ENCODE data around the gene EHD1.
"Not testable (repeated sequence)": the region's sequence is repeated elsewhere in the genome, so short reads cannot be mapped to it uniquely, and the experiment has no call there.

The EHD1 gene

DNA sequence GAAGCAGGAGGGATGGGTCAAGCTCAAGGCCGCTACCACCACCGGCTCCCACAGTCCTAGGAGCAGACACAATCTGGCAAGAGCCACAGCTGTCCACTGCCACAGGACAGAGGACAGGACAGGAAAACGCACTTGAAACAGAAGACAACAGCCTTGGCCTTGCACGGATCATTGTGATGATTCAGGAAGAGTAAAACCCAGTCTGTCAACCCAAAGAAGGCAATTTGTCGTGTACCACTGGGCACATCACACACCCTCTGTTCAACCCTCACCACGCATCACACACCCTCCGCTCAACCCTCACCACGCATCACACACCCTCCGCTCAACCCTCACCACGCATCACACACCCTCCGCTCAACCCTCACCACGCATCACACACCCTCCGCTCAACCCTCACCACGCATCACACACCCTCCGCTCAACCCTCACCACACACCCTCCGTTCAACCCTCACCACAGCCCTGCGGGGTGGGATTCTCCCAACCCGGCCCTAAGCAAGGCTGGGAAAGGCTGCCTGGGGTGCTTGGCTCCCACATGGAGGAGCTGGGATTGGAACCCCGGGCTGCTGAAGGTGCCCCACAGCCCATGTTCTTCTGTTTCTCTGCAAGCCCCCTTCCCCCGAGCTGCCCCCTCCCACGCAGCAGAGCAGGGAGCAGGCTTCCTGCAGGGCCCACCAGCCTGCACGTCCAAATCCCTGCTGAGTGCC lies 22.7 kb downstream of the EHD1 start:
- FAIRE-seq, result no peak

DNA sequence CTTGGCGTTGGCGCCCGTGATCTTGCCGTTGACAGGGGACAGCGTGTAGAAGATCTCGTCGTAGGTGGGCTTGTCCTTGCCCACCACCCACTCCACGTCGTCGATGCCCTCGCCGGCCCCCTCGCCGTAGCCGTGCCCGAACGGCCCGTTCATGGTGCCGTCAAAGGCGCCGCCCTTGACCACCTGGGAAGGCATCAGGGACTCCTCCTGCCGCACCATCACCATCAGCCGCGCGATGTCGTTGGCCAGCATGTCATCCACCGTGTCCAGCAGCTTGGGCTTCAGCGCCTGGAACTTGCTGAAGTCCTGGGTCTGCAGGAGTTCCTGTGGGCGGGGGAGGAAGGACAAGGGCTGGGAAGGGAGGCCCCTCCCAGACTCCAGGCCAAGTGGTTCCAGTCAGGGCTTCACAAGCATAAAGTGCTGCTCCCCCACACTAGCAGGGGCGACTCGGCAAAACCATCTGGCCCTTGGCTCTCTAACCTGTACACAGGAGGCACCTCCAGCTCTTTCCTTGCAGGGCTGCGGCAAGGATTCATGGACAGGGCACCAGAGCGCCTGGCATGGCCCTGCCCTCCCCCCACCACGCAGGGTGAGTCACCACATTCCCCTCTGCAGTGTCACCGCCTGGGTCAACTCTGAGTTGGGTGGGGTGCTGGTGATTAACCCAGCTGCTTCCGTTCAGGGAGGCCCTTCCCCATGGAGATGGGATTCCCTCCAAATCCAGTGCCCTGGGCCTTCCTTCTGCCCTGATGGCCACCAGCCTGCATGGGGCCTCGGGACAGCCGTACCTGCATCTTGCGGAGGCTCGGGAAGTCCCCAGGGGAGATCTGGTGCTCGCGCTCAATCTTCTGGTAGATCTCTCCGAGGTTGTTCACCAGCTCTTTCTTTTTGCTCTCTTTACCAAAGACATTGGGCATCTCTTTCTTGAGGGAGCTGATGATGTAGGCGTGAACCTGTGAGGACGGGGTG lies 23.6 kb downstream of the EHD1 start:
- FAIRE-seq, result no peak

DNA sequence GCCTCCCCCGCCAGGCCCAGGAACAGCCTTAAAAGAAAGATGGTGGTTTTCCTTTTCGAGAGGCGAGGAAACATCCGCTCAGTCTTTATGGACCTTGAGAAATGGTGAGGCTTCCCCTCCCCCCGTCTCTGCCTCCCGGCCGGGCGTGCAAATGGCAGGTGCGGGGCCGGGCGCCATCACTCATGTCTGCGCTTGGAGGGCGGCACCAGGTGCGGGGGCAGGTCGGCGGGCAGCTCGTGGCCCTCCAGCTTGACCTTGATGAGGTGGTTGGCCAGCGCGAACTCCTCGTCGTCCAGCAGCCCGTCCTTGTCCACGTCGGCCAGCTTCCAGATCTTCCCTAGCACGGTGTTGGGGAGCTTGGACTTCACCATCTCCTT lies 24.3 kb downstream of the EHD1 start:
- no peak for FAIRE-seq

DNA sequence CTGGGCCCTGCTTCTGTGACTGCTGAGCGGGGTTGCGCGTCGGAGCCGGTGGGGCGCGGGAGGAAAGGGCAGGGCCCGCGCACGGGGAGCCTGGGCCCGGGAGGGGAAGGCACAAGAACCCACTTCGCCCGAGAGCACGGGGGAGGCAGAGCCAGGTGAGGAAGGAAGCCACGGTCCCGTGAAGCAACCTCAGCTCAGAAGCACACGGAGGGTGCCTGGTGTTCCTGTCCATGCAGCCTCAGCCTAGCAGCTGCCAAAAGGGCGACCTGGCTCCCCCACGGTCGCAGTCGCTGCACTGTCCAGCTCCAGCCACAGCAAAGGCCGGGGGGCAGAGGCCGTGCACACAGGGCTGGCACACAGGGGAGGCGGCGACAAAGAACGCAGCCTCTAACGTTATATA lies 24.7 kb downstream of the EHD1 start:
- no peak for FAIRE-seq

DNA sequence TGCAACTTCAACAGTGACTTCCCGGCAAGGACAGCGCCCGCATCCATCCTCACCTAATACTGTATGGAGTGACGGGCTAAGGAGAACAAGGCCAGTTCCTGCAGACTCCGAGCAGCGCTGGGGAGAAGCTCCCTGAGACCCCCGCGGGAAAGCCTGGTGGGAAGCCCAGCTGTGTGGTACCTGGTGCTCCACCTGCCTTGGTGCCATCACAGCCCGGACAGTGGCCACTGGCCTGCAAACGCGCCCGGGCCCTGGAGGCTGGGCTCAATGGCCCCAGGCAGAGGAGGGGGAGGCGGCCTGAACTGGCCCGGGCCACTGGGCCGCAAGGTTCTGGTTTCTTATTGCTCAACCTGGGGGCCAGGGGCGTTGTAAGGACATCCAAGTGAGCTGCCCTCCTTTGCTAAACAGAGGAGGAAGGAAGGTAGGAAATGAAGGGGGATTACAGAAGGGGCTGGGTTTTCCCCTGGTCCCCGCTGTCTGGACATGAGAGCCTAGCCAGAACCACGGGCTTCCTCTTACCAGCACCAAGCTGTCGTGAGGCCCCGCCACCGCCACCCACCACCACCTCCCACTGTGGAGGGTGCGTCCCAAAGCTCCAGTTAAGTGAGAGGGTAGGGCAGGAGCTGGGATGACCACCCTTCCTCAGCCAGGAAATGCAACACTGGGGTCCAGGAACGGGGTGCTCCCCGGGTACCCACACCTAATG lies 25.5 kb downstream of the EHD1 start:
- no peak for FAIRE-seq

DNA sequence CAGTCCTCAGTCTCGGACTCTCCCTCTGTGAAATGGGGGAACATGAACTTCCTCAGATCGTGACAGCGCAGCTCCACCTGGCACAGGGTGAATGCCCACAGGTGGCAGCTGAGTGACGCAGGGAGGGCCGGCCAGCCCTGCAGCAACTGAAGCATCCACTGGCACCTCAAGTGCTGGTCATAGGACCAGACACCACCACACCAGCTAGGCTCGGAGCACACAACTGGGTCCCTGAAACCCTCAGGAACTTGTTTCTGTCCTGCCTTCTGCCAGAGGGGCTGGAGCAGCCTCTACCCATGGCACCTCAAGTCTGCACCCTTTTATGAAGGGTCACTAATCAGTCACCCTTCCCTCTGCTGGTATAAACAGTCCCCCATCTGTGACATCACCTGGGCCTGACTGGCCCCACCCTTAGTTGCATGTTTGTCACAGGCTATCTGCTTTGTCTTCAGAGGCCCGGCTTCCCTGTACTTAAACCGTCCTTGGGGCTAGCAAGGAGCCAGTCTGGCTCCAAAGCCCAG lies 26.5 kb downstream of the EHD1 start:
- no peak for FAIRE-seq

DNA sequence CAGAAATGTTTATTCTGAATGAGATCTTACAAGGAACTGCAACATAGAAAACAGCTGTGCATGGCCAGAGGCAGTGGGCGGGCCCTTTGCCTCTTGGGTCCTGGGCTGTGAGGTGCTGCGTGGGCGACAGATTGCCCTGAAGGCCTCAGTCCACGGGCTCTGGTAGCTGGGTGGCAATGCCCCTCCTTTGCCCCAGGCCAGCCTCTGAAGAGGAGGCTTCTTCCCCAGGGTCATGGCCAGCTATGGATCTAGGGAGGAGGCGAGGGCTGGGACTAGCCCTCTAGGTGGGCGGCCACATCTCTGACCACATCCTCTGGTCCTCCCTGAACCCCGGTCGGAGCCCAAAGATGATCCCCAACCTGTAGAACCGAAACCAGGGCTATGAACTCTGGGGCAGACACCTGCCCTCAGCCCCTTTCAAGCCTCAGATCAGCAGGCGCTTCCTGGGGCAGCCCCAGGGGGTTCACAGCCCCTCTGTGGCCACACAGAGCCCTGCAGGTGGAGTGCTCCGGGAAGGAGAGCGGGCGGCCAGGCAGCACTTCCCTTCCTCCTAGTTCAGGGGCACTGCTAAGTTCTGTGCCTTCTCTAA lies 27.3 kb downstream of the EHD1 start:
- no peak for FAIRE-seq

DNA sequence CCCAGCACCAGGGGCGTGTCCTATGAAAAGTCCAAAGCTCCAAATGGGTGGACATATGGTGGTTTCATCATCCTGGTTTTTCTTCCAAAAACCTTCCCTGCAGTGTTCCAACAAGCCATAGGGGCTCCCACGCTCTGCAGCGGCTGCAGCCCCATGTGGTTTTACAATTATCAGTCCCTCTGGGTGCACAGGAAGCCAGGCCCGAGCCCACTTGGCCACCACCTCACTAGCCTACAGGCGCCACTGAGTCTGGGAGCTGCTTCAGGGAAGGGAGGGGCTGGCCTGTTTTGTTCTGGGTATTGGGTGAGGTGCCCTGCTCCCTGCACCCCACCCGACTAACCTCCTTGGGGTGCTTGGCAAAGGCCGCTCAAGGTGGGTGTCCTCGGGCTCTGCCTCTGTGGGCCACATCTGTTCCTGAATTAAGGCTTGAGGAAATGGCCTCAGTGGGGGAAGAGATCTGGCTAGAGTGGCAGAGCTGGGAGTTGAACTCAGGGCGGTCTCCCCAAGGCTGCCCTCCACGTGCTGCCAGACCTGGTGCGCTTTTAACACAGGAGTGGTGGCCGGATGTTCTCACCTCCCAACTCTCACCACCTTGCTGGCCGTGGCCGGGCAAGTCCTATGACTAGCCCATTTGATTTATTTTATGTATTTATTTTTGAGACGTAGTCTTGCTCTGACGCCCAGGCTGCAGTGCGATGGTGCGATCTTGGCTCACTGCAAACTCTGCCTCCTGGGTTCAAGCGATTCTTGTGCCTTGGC lies 28.6 kb downstream of the EHD1 start:
- FAIRE-seq, result no peak

DNA sequence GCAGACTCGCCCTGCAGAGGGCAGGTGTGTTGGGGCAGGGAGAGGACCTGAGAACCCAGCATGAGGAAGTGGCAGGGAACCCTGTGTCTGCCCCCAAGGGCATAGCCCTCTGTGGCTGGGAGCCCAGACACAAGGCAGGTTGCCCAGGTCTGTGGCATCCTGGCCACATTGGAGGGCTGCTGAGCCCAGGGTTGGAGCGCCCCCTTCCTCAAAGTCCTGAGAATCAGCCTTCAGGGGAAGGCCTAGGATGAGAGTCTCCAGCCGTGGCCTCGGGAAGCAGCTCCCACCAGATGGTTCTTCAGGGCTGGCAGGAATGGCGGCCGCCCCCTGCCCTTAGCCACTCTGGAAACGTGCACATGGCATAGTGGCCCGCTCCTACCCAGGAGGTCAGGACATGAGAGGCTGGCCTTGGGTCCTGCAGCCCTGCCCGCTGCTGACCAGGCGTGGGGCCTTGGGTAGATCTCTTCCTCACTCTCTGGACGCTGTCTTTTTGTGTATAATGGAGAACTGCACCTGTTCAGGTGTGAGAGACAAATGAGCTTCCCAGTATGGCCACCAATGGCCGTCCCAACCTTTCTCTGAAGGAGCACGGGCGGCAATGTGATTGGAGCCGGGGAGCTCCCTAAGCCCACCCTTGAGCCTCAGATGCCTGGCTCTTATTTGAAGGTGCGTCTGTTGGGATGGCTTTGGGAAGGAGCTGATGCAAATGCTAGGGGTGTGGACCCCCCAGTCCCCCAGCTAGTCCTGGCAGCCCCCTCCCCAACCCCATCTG lies 29.4 kb downstream of the EHD1 start:
- FAIRE-seq, result no peak

DNA sequence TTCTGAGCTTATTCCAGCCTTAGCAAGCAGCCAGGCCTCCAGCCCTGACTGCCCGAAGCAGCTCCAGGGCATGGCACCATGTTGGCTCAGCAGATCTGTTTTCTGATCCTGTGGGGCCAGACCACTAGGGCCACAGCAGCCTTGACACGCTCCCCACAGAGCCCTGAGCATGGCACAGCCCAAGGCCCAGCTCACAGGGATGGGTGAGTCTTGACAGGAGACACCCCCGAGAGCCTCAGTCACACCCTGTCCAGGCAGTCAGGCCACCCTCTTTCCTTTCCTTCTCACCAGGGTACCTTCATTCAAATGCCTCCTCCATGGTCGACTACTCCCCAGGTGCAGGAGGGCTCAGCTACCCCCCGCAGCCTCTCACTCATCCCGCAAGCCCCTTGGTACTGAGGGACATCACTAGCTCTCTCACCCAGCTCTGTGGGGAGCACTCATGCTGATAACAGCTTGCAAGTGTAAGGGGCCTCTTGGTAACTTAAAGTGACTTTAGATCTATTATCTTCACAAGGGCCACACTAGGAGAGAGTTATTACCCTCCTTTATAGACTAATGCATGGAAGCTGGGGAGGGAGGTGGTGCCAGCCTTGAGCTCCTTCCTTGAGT lies 30.1 kb downstream of the EHD1 start:
- no peak for FAIRE-seq

DNA sequence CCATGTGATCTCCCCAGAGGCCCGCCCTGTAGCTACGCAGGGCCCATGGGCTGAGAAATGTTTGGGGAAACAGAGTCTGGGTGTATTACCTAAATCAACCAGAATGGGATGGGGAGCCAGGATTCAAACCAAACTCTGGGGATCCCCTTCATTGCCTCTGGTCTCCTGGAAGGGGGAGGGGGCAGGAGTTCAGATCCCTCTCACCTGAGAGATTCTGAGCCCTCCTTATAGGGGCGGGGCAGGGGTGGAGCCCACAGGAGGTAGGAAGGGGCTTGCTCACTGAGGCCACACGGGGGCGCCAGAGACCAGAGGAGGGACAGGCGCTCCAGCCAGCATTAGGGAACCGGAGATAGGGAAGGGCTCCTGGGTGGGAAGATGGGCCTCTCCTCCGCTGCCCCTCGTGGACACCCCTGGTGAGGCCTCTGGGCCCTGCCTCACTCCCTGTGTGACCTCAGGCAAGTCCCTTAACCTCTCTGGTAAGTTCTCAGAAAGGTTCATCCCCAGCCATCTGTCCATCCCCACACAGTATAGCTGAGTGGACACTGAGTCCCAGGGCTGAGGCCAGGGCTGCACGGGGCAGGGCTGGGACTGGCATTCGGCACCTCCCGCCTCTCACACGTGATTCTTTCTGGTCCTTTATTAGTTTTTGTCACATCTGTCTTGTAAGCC lies 31.3 kb downstream of the EHD1 start:
- no peak for FAIRE-seq

DNA sequence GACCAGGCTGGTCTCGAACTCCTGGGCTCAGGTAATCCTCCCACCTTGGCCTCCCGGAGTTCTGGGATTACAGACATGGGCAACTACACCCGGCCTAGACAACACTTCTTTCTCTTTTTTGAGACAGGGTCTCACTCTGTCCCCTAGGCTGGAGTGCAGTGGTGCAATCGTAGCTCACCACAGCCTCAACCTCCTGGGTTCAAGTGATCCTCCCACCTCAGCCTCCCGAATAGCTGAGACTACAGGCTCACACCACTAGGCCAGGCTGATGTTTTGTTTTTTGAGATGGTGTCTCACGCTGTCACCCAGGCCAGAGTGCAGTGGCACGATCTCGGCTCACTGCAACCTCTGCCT lies 32.7 kb downstream of the EHD1 start:
- FAIRE-seq, result not testable (repeated sequence)

DNA sequence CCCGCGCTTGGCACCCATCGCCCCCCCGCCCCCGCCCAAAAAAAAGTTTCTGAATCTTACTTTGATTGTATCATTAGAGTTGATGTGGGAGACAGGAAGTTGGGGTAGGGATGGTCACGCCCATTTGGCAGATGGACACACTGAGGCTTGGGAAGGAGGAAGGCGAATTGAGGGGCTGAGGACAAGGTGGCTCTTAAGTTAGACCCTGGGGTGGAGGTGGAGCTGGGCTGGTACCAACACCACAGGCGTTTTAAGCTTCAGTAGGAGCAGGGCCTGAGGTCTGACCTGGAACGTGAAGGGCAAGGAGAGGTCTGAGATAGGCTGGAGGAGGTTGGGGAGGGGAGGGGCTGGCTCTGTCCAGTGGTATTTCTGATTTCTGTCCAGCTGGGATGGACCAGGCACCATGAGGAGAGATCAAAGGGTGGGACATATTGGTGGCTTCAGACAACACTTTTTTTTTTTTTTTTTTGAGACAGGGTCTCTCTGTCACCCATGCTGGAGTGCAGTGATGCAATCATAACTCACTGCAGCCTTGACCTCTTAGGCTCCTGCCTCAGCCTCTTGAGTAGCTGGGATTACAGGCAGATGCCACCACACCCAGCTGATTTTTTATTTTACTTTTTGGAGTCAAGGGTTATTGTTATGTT lies 33.2 kb downstream of the EHD1 start:
- FAIRE-seq, result no peak

DNA sequence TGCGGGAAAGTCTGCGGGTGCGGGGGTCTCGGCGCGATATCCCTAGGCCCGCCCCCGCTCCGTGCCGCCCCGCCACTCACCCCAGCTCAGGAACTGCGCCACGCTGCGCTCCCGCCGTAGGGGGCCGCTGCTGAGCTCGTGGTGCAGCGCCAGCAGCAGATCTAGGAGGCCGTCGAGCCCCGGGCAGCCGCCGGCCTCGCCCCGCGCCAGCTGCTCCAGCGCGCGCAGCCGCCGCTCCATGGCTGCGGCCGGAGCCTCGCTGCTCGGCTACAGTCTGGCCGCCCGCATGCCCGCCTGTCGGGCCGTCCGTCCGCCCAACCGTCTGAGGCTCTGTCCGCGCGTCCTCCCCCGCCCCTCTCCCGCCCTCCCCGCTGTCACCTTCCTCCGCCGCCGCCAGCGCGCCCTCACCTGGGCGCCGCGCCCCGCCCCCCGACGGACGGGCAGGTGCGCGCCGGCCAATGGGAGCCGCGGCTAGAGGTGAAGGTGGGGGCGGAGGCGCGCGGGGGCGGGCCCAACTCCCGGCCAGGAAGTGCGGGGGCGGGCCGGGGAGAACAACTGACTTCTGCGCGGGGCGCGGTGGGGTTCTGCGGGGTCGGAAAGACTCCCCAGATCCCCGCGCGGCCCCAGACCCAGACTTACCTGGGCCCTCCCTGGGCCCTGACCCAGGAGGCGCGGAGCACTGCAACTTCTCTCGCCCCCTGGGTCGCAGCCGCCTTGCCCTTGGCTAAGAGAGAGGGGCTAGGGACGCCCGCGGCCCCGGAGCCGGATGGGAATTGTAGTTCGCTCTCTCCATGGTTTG lies 33.9 kb downstream of the EHD1 start, which contains the start of gene CDC42BPG:
TSS of gene CDC42BPG (minus strand) at position 324 of the 799 bp plus-strand sequence. CDS start at position 240, 84 bp downstream.
- FAIRE-seq, result no peak

DNA sequence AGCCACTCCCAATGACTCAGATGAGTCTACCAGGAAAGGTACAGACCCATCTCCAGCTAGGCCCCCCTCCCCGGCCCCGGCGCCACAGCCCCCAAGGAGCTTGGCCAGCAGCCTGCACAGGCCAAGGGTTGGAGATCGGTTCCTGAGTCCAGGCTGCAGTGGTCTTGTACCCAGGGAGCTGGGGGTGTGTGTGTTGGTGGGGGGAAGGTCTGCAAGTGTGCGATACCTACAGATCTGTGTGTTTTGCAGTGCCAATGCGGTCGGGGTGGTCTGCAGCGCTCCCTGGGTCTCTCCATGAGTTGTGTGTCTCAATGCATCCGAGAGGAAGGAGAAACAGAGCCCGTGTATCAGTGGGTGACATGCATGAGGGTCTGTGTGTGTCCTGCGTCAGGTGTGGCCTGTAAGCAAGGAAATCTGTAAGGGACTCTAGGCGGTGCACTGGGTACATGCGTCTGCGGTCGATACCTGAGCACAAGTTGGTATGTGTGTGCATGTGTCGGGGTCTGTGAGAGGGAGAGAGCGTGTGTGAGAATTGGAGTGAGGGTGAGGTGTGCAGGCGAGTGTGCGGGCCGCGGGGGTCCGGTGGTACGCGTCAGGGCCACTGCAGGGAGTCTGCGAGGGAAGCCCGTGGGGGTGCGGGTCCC lies 34.6 kb downstream of the EHD1 start:
- FAIRE-seq, result no peak

DNA sequence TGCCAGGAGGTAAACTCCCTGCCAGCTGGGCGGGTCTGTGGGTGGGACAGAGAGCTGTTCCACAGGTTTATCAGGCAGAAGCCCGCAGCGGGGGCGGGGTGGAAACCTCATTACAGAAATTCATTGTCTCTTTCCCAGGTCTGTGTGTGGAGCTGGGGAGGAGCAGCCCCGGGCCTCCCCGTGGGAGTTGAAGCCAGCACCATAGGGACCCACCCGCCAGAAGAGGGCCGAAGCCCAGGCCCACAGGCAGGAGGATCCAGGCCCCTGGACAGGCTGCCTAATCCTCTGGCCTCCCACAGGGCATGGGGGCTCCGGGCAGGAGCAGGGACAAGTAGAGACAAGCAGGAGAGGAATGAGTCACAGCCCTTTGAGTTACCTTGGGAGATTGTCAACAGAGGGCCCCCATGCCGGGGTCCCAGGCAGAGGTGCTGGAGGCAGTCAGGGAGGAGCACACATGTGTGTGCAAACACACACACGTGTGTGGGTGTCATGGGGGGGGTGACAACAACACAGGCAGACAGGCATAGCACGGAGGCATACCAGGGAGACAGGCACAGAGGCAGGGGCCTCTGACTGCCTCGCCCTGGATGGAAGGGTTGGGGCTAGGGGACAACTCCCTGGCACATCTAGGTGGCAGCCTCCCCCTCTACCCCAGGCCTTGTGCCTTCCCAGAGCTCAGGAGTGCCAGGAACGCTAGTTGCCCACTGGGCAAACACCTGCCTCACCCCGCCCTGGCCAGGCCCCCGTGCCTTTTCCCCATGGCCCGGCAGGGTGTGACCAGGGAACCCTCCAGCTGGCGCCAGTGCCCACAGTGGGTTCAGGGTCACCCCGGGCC lies 35.4 kb downstream of the EHD1 start:
- FAIRE-seq, result no peak

DNA sequence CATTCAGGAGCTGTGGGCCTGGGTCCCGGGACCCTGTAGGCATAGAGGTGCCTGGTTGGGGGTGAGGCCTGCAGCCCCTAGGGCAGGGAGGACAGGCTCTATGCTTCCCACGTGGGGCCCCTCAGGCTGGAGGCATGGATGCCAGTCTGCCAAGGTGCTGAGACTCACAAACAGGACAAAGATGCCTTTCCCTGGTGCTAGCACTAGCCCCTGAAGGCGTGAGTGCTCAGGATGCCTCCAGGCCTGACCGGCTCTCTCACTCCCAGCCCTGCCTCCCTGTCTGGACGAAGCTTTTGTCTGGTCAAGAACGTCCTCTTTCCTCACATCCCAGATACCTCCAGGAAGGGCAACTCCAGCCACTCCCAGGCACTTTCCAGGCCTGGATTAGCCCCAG lies 36.1 kb downstream of the EHD1 start:
- FAIRE-seq, result no peak

Data from islet of Langerhans (tissue), 1 donor.